ENCODE results near the gene KIRREL1. TPM values are rescaled to one million over a fixed set of nuclear protein-coding genes. Genes with fewer than 3 reads are reported as not detected.

The KIRREL1 gene
- total RNA-seq, 3 donors from 2014 or later = 26.1 to 55.5 (median 34.1) TPM

DNA sequence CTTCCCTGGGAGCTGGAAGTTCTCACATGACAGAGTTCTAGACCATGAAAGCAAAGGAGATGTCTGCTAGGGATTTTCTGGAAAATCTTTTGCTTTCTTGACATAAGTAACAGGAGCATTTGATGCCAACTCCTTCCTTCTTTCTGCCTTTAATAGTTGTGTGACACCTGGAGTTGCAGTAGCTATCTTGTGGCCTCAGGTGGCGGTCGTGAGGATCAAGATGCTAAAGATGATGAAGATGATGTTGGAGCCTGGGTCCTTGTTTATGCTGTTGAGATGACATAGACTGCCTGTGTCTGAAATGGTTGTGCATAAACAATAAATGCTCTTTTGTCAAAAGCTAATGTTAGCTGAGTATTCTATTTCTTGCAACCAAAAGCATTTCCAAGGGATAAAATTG lies 32.7 kb upstream of the KIRREL1 start:
- H3K4me1 ChIP-seq = no peaks in the 10 kb centered on the region
- no peak overlapping the region for H3K27ac ChIP-seq
- no peaks in the 10 kb centered on the region for H3K36me3 ChIP-seq
- H3K27me3 ChIP-seq = peaks cover 0 to 8% of the 10 kb centered on the region in 2 donors
- TF ChIP-seq, protein P1, sequence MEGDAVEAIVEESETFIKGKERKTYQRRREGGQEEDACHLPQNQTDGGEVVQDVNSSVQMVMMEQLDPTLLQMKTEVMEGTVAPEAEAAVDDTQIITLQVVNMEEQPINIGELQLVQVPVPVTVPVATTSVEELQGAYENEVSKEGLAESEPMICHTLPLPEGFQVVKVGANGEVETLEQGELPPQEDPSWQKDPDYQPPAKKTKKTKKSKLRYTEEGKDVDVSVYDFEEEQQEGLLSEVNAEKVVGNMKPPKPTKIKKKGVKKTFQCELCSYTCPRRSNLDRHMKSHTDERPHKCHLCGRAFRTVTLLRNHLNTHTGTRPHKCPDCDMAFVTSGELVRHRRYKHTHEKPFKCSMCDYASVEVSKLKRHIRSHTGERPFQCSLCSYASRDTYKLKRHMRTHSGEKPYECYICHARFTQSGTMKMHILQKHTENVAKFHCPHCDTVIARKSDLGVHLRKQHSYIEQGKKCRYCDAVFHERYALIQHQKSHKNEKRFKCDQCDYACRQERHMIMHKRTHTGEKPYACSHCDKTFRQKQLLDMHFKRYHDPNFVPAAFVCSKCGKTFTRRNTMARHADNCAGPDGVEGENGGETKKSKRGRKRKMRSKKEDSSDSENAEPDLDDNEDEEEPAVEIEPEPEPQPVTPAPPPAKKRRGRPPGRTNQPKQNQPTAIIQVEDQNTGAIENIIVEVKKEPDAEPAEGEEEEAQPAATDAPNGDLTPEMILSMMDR (IDR thresholded peaks at IDR 0.05) = no peak
- no peak for TF ChIP-seq POLR2A (IDR thresholded peaks at IDR 0.05)
- TF ChIP-seq POLR2AphosphoS5 (IDR thresholded peaks at IDR 0.05) = no peak
- H3K4me3 ChIP-seq = no peak overlapping the region
- no peak for DNase-seq (ENCODE audit: low spot score in 2 of 2)
- H3K9me3 ChIP-seq = no peaks in the 10 kb centered on the region
- intact Hi-C loops (cut with DNase I; ENCODE audit: low total_unique reads) = loop anchor here (10.0 kb wide), 1 partner anchor 164 kb away; a partner anchor contains a TSS

DNA sequence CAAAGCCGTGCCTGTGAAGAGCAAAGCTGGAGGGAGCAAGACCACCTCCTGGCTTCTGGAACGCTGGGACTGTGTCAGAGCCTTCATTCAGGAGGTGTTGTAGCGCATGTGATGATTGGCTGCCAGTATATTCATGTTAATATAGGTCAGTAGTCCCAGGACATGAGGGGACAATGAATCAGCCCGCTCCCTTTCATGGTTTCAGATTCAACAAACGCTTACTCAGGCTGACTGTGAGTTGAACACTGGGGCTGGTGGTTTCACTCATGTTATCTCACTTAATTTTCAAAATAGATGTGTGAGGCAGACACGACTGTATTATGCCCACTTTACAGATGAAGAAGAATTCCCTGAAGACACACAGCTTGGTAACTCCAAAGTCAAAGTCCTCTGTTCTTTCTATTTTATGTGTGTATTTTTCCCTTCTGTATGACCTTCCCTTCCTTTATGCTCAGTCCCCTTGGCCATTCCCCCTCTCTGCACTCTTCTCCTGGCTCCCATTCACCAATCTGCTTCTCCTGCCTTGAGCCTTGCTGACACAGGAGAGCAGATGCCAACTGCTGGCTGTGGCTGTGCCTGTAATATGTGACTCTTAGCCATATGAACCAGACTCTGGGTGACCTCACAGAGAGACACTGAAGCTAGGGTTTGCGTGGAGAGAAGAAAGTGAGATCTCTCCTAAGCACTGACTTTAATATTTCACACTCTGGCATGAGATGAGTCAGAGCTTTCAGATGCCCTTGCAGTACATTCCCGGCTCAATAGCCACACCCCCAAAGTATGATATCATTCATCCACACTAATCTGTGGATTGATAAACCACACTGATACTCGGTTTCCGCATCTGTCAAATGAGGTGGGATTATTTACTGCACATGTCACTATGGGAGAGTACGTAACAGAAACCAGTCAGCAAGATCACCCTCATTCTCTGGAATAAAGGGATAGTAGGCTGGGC lies 31.4 kb upstream of the KIRREL1 start:
- H3K4me3 ChIP-seq = no peak overlapping the region
- no peaks in the 10 kb centered on the region for H3K4me1 ChIP-seq
- TF ChIP-seq, protein P1 (IDR thresholded peaks at IDR 0.05) = no peak
- TF ChIP-seq POLR2AphosphoS5 (IDR thresholded peaks at IDR 0.05) = no peak
- TF ChIP-seq POLR2A (IDR thresholded peaks at IDR 0.05) = no peak
- H3K27me3 ChIP-seq = peaks cover 0 to 8% of the 10 kb centered on the region in 2 donors
- H3K27ac ChIP-seq = no peak overlapping the region
- no peaks in the 10 kb centered on the region for H3K9me3 ChIP-seq
- no peak for DNase-seq (ENCODE audit: low spot score in 2 of 2)
- intact Hi-C loops (cut with DNase I; ENCODE audit: low total_unique reads) = loop anchor here (10.0 kb wide), 1 partner anchor 163 kb away; a partner anchor contains a TSS
- H3K36me3 ChIP-seq = no peaks in the 10 kb centered on the region

DNA sequence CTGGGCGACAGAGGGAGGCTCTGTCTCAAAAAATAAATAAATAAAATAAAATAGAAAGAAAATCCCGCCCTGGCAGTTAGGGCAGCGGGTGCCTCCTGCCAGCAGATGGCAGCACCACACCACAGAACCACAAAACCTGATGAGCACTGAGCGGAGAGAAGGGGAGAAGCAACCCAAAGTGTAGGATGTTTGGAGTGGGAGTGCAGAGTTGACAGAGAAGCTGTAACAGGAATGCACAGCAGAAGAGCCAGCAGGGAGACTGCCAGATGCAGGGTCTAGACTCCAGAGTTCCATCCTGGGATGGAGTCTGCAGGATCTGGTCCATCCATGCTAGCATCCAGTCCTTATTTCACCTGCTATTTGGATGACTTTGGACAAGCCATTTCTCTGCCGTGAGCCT lies 29.7 kb upstream of the KIRREL1 start:
- no peak for DNase-seq (ENCODE audit: low spot score in 2 of 2)
- no peak overlapping the region for H3K27ac ChIP-seq
- intact Hi-C loops (cut with DNase I; ENCODE audit: low total_unique reads) = loop anchor here (10.0 kb wide), 1 partner anchor 161 kb away; a partner anchor contains a TSS

DNA sequence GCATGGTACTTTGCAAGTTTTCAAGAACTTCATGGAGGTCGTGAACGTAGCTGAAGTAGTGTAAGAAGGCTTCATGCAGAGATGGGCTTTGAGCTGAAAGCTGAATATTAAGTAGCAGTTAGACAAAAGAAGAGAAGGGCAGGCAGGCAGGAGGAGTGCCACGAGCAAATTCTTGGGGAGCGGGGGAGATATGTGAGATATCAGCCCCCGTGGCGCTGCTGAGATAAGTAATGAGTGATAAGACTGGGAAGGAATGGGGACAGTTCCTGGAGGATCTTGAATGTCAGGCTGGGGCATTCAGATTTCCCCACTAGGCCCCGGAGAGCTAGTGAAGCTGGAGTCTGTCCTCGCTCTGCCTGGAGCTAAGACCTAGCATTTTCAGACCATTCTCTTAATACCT lies 27.9 kb upstream of the KIRREL1 start:
- no peaks in the 10 kb centered on the region for H3K4me1 ChIP-seq
- H3K9me3 ChIP-seq = no peaks in the 10 kb centered on the region
- no peaks in the 10 kb centered on the region for H3K36me3 ChIP-seq
- H3K27me3 ChIP-seq = peaks cover 0 to 8% of the 10 kb centered on the region in 2 donors
- no peak for DNase-seq (ENCODE audit: low spot score in 2 of 2)
- H3K27ac ChIP-seq = no peak overlapping the region
- TF ChIP-seq POLR2AphosphoS5 (IDR thresholded peaks at IDR 0.05) = no peak
- no peak for TF ChIP-seq POLR2A (IDR thresholded peaks at IDR 0.05)
- TF ChIP-seq, protein P1 (IDR thresholded peaks at IDR 0.05) = no peak
- intact Hi-C loops (cut with DNase I; ENCODE audit: low total_unique reads) = loop anchor here (10.0 kb wide), 1 partner anchor 159 kb away; a partner anchor contains a TSS
- no peak overlapping the region for H3K4me3 ChIP-seq

More for the DNA sequence above, 29.7 kb upstream of the KIRREL1 start:
- peaks cover 0 to 8% of the 10 kb centered on the region in 2 donors for H3K27me3 ChIP-seq
- no peaks in the 10 kb centered on the region for H3K9me3 ChIP-seq
- no peak overlapping the region for H3K4me3 ChIP-seq
- H3K36me3 ChIP-seq = no peaks in the 10 kb centered on the region
- no peak for TF ChIP-seq POLR2A (IDR thresholded peaks at IDR 0.05)
- TF ChIP-seq, protein P1 (IDR thresholded peaks at IDR 0.05) = peak; percentile 78 to 83 (median 82)
- no peaks in the 10 kb centered on the region for H3K4me1 ChIP-seq

DNA sequence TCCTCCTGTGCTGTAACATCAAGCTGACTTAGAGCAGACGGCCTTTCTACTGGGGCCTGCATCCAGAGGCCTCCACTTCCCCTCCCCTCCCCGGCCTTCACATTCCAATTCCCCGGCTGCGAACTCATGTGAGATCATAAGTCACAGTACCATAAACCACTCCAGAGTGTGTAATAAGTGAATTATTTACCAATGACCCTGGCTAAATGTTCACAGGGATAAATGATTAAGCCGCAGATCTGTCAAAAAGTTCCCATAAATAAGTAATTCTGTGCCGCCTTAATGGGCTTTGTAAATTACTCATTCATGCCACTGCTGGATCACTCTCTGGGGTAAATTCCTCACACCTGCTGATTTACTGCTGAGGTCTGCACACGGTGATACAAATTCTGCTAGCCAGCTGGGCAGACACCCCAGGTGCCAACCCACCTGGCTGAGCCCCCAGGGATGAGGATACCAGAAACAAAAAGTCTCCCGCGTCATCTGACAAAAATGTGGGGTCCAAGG lies 27.4 kb upstream of the KIRREL1 start:
- no peak overlapping the region for H3K27ac ChIP-seq

More for the DNA sequence above, 27.4 kb upstream of the KIRREL1 start:
- H3K36me3 ChIP-seq = no peaks in the 10 kb centered on the region
- no peaks in the 10 kb centered on the region for H3K9me3 ChIP-seq
- intact Hi-C loops (cut with DNase I; ENCODE audit: low total_unique reads) = loop anchor here (10.0 kb wide), 1 partner anchor 159 kb away; a partner anchor contains a TSS
- no peak for DNase-seq (ENCODE audit: low spot score in 2 of 2)
- no peak for TF ChIP-seq POLR2A (IDR thresholded peaks at IDR 0.05)
- TF ChIP-seq, protein P1 (IDR thresholded peaks at IDR 0.05) = no peak
- H3K4me1 ChIP-seq = no peaks in the 10 kb centered on the region
- peaks cover 0 to 8% of the 10 kb centered on the region in 2 donors for H3K27me3 ChIP-seq
- H3K4me3 ChIP-seq = no peak overlapping the region

Measured in breast epithelium (tissue), 4 donors.